Activated CD4-positive, alpha-beta memory T cell treated with anti-CD3 and anti-CD28 coated beads, Interleukin-2, amount 10 ng/mL, durations not matched to agents 7 days and 5 days (primary cell): ENCODE measurements around the gene PDIK1L. TPM values are rescaled to one million over a fixed set of nuclear protein-coding genes. Genes with fewer than 3 reads are reported as not detected.
A peak's percentile ranks its signal among the peaks of the same experiment; 100 is the strongest.

Source experiments
- CTCF ChIA-PET: fragments of 350-600 bp; sonication (Branson Sonifier 250); formaldehyde crosslinking; loops from one replicate; lab custom pipeline; 2021; ENCODE audit warnings: antibody characterized with exemption, inconsistent platforms; lab: Charles Lee
- POLR2A ChIA-PET: fragments of 350-600 bp; sonication (Branson Sonifier 250); formaldehyde crosslinking; loops from one replicate; lab custom pipeline; 2021; ENCODE audit warnings: antibody characterized with exemption; lab: Charles Lee
- DNase-seq: peaks from one replicate; pipeline ENCODE4 v3.0.0-alpha.2; 2020
- H3K27ac Mint-ChIP-seq: one replicate; pipeline ENCODE4 v1.8.0; 2021; ENCODE audit warnings: mild to moderate bottlenecking, mixed read lengths
- H3K27me3 Mint-ChIP-seq: one replicate; pipeline ENCODE4 v1.8.0; 2021; ENCODE audit warnings: mixed read lengths
- H3K36me3 Mint-ChIP-seq: one replicate; pipeline ENCODE4 v1.8.0; 2021; ENCODE audit warnings: low read depth, mixed read lengths
- H3K4me1 Mint-ChIP-seq: one replicate; pipeline ENCODE4 v1.8.0; 2021; ENCODE audit warnings: mixed read lengths
- H3K4me3 Mint-ChIP-seq: one replicate; pipeline ENCODE4 v1.8.0; 2021; ENCODE audit warnings: mild to moderate bottlenecking, mixed read lengths
- H3K9me3 Mint-ChIP-seq: one replicate; pipeline ENCODE4 v1.8.0; 2021; ENCODE audit warnings: mixed read lengths
- total RNA-seq, 2 experiments: library from RNA; stranded (reverse); gene quantifications; one replicate each; pipeline ENCODE4 v1.2.3, GENCODE V29; 2021

PDIK1L gene
- total RNA-seq, 2 experiments from 2014 or later: 21.3 to 22.7 TPM

DNA sequence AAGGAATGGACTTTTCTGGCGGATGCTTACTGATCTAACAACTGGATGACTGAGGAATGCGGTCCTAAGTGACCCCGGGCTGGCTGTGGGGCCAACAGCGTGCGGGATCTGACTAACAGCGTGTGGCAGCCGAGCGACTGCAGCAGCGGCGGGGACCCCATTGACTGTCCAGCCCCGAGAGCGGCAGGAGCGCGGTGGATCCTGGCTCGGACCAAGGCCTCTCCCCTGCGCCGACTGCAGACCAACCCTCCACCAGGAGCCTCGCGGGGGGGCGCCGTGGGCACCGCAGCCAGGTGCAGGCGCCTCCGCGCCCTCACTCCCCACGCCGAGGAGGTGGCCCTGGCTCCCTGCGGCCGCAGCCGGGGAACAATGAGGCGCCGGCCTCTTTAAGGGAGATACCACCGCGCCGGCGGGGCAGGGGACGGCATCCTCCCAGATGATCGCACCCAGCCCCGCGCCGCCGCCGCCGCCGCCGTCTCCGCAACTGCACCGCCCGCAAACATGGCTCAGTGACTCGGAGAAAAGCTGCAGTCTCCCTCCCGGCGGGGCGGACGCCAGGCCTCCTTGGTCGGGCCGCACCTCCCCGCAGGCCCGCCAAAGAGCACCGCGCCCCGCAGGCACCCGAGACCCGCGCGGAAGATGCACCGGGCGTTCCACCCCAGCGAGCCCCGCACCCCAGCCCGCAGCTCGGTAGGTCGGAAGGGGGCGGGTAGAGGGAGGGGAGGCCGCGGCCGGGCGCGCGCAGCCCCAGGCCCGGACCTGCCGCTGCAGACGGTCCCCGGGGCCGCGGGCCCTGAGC is 694 bp upstream of the PDIK1L start:
- Mint-ChIP-seq H3K36me3 (peaks cover 20% of the 10 kb centered on the region), H3K27ac (peak overlapping the region; percentile 76), H3K4me3 (peak overlapping the region; percentile 87), H3K9me3 (no peaks in the 10 kb centered on the region), H3K4me1 (peaks cover 35% of the 10 kb centered on the region), H3K27me3 (no peaks in the 10 kb centered on the region)
- DNase-seq: peak; percentile 83
- ChIA-PET CTCF (interaction anchor here (1.1 to 3.6 kb wide), 5 partner anchors 13 to 123 kb away, joined by 3 to 31 read pairs (median 17); partner anchors contain the start of gene CEP85), POLR2A (interaction anchor here (1.0 to 5.4 kb wide), 6 partner anchors 14 to 206 kb away, joined by 3 to 318 read pairs (median 20); partner anchors contain the start of genes CEP85 and STMN1)

DNA sequence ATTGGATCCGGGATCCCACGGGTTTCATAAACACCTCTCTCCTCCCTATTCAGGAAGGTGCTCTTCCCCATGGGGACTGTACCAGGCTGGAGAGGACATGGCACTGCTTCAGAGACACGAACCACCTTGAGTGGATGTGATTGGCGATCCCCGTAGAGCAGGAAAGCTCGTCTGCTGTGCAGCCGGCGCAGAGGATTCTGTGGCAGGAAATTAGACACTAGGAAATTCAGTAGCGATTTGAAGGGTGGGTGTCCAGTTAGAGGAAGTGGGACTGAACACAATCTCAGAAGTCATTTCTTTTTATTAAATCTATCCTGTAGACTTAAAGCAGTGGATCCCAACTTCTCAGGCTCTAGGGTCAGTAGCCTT is 767 bp downstream of the PDIK1L start:
- DNase-seq: peak; percentile 34
- POLR2A ChIA-PET: interaction anchor here (0.8 to 5.4 kb wide), 7 partner anchors 12 to 389 kb away, joined by 3 to 318 read pairs (median 19); partner anchors contain the start of gene CEP85
- peak overlapping the region; percentile 95 for H3K4me3 Mint-ChIP-seq

DNA sequence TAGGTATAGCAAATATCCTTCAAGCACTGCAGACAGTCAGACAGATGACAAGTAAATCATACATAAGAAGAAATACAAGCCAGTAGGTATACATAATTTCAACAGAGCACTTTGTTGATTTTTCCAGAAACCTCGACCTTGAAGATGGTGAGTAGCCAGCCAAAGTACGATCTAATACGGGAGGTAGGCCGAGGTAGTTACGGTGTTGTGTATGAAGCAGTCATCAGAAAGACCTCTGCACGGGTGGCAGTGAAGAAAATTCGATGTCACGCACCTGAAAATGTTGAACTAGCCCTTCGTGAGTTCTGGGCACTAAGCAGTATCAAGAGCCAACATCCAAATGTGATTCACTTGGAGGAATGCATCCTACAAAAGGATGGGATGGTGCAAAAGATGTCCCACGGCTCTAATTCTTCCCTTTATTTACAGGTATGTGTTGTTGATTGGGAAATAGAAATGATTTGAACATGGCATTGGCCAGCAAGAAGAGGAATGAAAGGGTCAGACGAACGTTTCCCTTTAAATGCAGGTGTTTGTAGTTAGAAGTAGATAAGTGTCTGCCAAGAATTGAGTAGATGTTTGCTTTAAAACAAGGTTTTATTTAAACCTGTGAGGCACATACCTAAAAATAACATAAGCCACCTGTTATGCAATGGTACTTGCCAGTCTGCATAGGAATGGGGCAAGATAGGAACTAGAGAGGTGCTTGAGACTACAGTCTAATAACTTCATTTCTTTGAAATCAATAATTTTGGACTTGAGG is 2.7 kb downstream of the PDIK1L start:
- H3K27ac Mint-ChIP-seq: no peak overlapping the region
- no peaks in the 10 kb centered on the region for H3K27me3 Mint-ChIP-seq
- no peaks in the 10 kb centered on the region for H3K9me3 Mint-ChIP-seq
- POLR2A ChIA-PET: interaction anchor here (1.0 to 5.4 kb wide), 6 partner anchors 9 to 120 kb away, joined by 3 to 318 read pairs (median 14); partner anchors contain the start of gene CEP85
- peaks cover 45% of the 10 kb centered on the region for H3K4me1 Mint-ChIP-seq
- H3K36me3 Mint-ChIP-seq: peaks cover 38% of the 10 kb centered on the region
- CTCF ChIA-PET: interaction anchor here (0.5 to 3.6 kb wide), 6 partner anchors 9 to 293 kb away, joined by 3 to 31 read pairs (median 4); no protein-coding TSS in a partner anchor
- no peak for DNase-seq
- no peak overlapping the region for H3K4me3 Mint-ChIP-seq

More for the DNA sequence above, 767 bp downstream of the PDIK1L start:
- Mint-ChIP-seq H3K36me3 (peaks cover 23% of the 10 kb centered on the region), H3K9me3 (no peaks in the 10 kb centered on the region), H3K4me1 (peaks cover 35% of the 10 kb centered on the region), H3K27me3 (no peaks in the 10 kb centered on the region), H3K27ac (peak overlapping the region; percentile 86)
- CTCF ChIA-PET: interaction anchor here (0.9 to 3.6 kb wide), 6 partner anchors 9 to 57 kb away, joined by 3 to 31 read pairs (median 11); partner anchors contain the start of gene ZNF593

DNA sequence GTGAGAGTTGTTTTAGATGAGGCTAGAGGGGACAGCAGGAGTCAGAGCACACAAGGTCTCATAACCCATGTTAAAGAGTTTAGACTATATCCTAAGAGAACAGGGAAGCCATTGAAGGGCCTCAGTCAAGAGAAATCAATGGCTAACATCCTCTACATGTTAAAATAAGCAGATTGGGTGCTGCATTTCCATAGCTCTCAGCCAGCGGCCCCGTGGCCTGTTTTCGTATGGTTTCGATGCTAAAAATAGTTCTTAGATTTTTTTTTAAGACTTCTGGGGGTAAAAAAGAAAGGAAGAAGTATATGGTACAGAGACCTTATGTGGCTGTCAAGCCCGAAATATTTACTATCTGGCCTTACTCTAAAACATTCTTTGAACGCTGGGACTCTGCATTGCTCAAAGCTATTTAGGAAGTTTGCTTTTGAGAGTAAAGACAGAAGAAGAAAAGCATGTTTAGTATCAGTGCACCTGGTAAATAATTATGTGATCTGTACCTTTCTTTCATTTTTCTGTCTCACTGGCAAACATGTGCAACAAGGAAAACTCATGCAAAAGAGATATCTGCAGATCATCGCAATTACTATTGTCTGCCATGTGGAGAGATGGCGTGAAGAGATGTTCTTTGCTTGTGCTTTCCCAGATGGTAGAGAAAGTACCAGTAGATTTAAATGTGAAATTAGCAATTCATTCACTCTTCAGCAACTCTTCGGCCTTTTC is 8.4 kb downstream of the PDIK1L start:
- H3K4me3 Mint-ChIP-seq: no peak overlapping the region
- peaks cover 53% of the 10 kb centered on the region for H3K4me1 Mint-ChIP-seq
- no peak for DNase-seq
- POLR2A ChIA-PET: interaction anchor here (11.7 kb wide), 1 partner anchor 8 kb away, joined by 318 read pairs; the partner anchor contains the start of gene PDIK1L
- H3K9me3 Mint-ChIP-seq: no peaks in the 10 kb centered on the region
- H3K36me3 Mint-ChIP-seq: peaks cover 61% of the 10 kb centered on the region
- H3K27ac Mint-ChIP-seq: peak overlapping the region; percentile 52
- CTCF ChIA-PET: interaction anchor here (1.0 to 5.0 kb wide), 2 partner anchors 7 to 24 kb away, joined by 3 to 65 read pairs; no protein-coding TSS in a partner anchor
- H3K27me3 Mint-ChIP-seq: no peaks in the 10 kb centered on the region

DNA sequence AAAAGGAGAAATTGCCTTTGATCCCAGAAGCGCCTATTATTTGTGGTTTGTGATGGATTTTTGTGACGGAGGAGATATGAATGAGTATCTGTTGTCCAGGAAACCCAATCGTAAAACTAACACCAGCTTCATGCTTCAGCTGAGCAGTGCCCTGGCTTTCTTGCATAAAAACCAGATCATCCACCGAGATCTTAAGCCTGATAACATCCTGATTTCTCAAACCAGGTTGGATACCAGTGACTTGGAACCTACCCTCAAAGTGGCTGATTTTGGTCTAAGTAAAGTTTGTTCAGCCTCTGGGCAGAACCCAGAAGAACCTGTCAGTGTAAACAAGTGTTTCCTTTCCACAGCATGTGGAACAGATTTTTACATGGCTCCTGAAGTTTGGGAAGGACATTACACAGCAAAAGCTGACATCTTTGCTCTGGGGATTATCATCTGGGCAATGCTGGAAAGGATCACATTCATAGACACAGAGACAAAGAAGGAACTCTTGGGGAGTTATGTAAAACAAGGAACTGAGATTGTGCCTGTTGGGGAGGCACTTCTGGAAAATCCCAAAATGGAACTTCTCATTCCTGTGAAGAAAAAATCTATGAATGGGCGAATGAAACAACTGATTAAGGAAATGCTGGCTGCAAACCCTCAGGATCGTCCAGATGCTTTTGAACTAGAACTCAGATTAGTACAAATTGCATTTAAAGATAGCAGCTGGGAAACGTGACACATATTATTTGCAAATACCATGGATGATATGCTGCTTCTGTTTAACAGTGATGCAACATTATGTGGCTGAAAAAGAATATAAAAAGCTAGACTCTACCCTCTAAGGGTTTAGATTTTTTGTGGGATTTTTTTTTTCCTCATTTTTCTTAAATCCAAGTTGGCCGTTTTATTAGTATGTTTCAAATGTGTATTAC is 10.5 kb downstream of the PDIK1L start:
- Mint-ChIP-seq H3K9me3 (no peaks in the 10 kb centered on the region), H3K27ac (peak overlapping the region; percentile 29), H3K4me3 (no peak overlapping the region), H3K36me3 (peaks cover 62% of the 10 kb centered on the region), H3K27me3 (no peaks in the 10 kb centered on the region), H3K4me1 (peaks cover 69% of the 10 kb centered on the region)
- POLR2A ChIA-PET: interaction anchor here (1.2 to 11.7 kb wide), 4 partner anchors 10 to 256 kb away, joined by 3 to 318 read pairs (median 5); partner anchors contain the start of genes CEP85 and PDIK1L
- no peak for DNase-seq
- CTCF ChIA-PET: interaction anchor here (1.0 to 5.0 kb wide), 10 partner anchors 10 to 295 kb away, joined by 3 to 65 read pairs (median 6); partner anchors contain the start of genes CEP85 and PDIK1L

DNA sequence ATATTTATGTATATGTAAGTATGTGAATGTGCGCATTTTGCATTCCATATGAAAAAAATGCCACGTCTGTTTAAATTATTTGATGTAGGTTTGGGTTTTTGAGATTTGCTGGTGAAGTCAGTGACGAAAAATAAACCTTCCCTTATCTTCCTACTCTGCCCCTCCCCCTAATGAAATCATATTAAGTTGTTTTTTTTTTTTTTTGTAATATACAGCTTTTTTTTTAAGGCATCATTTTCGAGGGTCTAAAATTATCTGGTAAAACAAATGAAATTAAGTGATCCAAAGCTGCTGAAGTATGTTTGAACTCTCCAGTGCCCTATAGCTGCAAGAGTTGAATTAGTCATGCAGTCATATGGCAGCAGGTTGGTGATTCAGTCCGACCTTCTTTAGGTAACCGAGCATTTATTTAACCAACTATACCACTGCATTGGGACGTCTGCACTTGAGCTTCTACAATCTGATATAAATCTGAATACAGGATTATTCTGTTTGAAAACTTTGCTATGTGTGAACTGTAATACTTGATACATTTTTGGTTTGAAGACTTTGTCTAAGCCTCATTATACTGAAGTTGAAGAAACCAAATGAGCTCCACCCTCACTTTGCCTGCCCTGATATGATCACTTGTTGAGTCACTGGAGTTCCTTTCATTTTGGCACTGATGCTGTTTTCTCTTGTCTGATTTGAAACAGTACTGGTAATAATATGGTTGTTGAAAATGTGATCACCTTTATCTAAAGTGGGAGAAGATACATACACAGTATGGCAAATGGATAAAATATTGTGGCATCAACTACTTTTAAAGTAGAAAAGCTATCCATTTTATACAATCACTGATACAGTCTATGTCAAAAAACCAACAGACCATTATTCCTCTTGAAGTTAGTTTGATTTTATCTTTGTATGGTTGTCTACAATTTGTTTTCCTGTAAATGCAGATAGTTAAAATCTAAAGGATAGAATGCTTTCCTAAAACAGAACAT is 11.7 kb downstream of the PDIK1L start:
- H3K4me3 Mint-ChIP-seq: peak overlapping the region; percentile 9
- ChIA-PET POLR2A (interaction anchor here (0.8 to 11.7 kb wide), 21 partner anchors 8 to 890 kb away, joined by 3 to 318 read pairs (median 3); partner anchors contain the start of genes CEP85, HMGN2, PDIK1L and SH3BGRL3), CTCF (interaction anchor here (0.7 to 5.0 kb wide), 17 partner anchors 8 to 575 kb away, joined by 3 to 65 read pairs (median 5); partner anchors contain the start of genes CEP85, PDIK1L and ZNF593)
- H3K36me3 Mint-ChIP-seq: peaks cover 63% of the 10 kb centered on the region
- no peaks in the 10 kb centered on the region for H3K9me3 Mint-ChIP-seq
- peak overlapping the region; percentile 81 for H3K27ac Mint-ChIP-seq
- peaks cover 80% of the 10 kb centered on the region for H3K4me1 Mint-ChIP-seq
- DNase-seq: peak; percentile 29
- peaks cover 3% of the 10 kb centered on the region for H3K27me3 Mint-ChIP-seq

DNA sequence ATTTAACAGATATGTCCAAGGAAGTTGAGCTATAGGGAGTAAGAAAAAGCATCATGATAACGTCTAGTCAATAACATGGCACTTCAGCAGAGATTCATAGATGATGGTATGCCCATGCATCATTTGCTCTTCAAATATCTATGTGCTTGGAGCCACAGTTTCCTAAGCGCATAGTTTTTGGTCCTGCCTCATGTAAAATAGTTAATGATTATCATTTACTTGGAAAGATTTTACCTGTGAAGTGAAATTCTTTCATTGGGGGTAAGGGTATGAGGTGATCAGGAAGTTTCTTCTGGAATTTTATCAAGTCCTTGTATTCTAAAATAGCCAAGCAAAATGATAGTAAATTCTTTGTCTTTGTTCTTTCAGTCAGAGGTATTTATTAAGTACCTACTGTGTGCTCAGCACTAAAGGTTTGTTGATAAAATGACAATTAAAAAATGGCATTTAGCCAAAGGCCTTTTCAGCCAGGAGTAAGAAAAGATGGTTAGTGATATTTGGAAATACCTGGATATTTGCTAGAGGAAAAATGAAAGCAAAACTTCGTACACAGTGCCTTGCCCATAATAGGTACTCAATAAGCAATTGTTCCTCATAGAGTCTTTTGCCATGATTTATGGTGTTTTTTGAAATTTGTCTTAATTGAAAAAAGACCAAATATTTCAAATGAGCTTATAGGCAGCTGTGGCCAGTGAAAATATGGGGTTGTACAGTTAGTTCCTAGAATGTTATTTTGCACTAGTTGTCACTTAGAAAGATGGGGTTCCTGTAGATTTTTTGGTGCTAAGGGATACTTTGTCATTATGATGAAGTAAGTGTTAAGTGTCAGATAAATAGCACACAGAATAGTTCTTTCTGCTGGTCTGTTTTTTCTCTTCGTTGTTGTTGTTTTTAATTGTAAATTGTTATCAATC is 13.1 kb downstream of the PDIK1L start:
- POLR2A ChIA-PET: interaction anchor here (0.9 to 11.7 kb wide), 12 partner anchors 13 to 892 kb away, joined by 3 to 318 read pairs (median 3); partner anchors contain the start of genes CEP85, HMGN2, PDIK1L and SH3BGRL3

DNA sequence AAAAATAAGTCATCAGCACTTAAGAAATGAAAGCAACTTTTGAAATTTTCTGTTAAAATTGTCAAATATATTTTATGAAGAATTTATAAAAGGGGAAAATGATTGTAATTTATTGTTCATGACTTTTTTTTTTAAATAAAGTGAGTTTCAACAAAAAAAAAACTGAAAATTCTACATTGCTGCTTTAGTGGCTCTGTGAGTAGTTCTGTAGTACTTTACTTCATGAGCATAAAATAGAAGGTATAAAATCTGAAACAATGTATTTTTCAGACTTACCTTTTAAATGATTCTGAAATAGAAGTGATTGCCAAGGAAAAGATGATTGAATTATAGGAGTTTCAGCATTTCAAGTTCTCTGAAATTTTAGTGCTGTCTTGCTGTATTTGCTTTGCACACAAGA is 13.8 kb downstream of the PDIK1L start:
- H3K4me3 Mint-ChIP-seq: peak overlapping the region; percentile 73
- no peaks in the 10 kb centered on the region for H3K9me3 Mint-ChIP-seq
- peak overlapping the region; percentile 81 for H3K27ac Mint-ChIP-seq
- H3K27me3 Mint-ChIP-seq: peaks cover 3% of the 10 kb centered on the region
- peaks cover 71% of the 10 kb centered on the region for H3K4me1 Mint-ChIP-seq
- ChIA-PET POLR2A (interaction anchor here (0.7 to 11.7 kb wide), 17 partner anchors 14 to 347 kb away, joined by 3 to 318 read pairs (median 6); partner anchors contain the start of genes CEP85, HMGN2, PAFAH2 and PDIK1L), CTCF (interaction anchor here (0.6 to 8.6 kb wide), 6 partner anchors 13 to 135 kb away, joined by 3 to 102 read pairs (median 18); partner anchors contain the start of genes CEP85 and PDIK1L)
- H3K36me3 Mint-ChIP-seq: peaks cover 47% of the 10 kb centered on the region
- DNase-seq: no peak

More for the DNA sequence above, 13.1 kb downstream of the PDIK1L start:
- Mint-ChIP-seq H3K4me3 (peak overlapping the region; percentile 49), H3K27me3 (peaks cover 3% of the 10 kb centered on the region), H3K9me3 (no peaks in the 10 kb centered on the region), H3K36me3 (peaks cover 53% of the 10 kb centered on the region), H3K4me1 (peaks cover 76% of the 10 kb centered on the region), H3K27ac (peak overlapping the region; percentile 81)
- DNase-seq: no peak
- CTCF ChIA-PET: interaction anchor here (0.6 to 8.6 kb wide), 12 partner anchors 12 to 292 kb away, joined by 3 to 102 read pairs (median 6); partner anchors contain the start of genes CEP85, PDIK1L and ZNF593

DNA sequence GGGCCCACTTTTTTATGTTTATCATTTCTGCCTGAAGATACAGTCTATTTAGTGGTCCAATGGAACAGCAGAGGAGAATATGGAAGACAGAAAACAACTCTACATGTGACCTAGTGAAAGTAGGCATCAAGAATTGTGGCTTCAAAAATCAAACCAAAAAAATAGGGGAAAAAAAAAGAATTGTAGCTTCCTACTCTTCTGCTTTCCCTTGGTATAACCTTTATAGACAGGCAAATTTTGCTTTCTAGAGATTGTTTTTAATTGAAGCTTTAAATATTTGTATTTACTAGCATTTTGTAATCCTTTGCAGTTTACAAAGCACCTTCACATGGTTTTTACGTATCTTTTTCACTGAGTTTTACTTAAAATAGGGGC is 14.3 kb downstream of the PDIK1L start:
- Mint-ChIP-seq H3K4me1 (peaks cover 69% of the 10 kb centered on the region), H3K4me3 (peak overlapping the region; percentile 73), H3K27ac (peak overlapping the region; percentile 81), H3K9me3 (no peaks in the 10 kb centered on the region), H3K36me3 (peaks cover 45% of the 10 kb centered on the region), H3K27me3 (peaks cover 3% of the 10 kb centered on the region)
- no peak for DNase-seq
- POLR2A ChIA-PET: interaction anchor here (0.7 to 11.7 kb wide), 28 partner anchors 8 to 1624 kb away, joined by 3 to 318 read pairs (median 6); partner anchors contain the start of genes CEP85, HMGN2, PAFAH2 and PDIK1L
- CTCF ChIA-PET: interaction anchor here (1.0 to 8.6 kb wide), 9 partner anchors 14 to 159 kb away, joined by 3 to 102 read pairs (median 7); partner anchors contain the start of genes CEP85 and PDIK1L
